Body of pancreas (tissue), 4 donors: ENCODE data around the gene H6PD. TPM values are rescaled to one million over a fixed set of nuclear protein-coding genes. Genes with fewer than 3 reads are reported as not detected.

Source experiments
- ATAC-seq: fragments of 150-250 bp; one replicate; pipeline ENCODE4 v1.9.1; 2016
- DNase-seq, 4 donors: peaks; one replicate each; pipeline ENCODE4 v3.0.0-alpha.2; 2019
- H3K27ac ChIP-seq, 4 donors: fragments of 200-600 bp; sonication (generic); 1 replicate in 3 of 4; 2 replicates in 1 of 4; pipeline versions ENCODE4 v1.5.1 to v1.6.1; 2016 to 2019; ENCODE audit warnings: mild to moderate bottlenecking in 1 of 4, mixed read lengths in 1 of 4, moderate library complexity in 1 of 4
- H3K27me3 ChIP-seq, 2 donors: fragments of 200-600 bp; sonication (generic); one replicate each; pipeline ENCODE4 v1.6.0; 2016; ENCODE audit warnings: mild to moderate bottlenecking in 1 of 2
- H3K36me3 ChIP-seq, 2 donors: fragments of 200-600 bp; sonication (generic); replicated peaks in 1 of 2; 2 replicates each; pipeline ENCODE4 v1.5.1; 2016; ENCODE audit warnings: low read depth in 2 of 2; ENCODE audit not compliant: insufficient read depth in 1 of 2
- H3K4me1 ChIP-seq: fragments of 200-600 bp; sonication (generic); one replicate; pipeline ENCODE4 v1.6.0; 2016
- H3K4me3 ChIP-seq, 2 donors: fragments of 200-600 bp; sonication (generic); 1 replicate in 1 of 2; 2 replicates in 1 of 2; pipeline ENCODE4 v1.5.1; 2016 to 2019
- H3K9me3 ChIP-seq, 3 donors: fragments of 200-600 bp; sonication (generic); 1 replicate in 2 of 3; 2 replicates in 1 of 3; pipeline ENCODE4 v1.5.1; 2016
- CTCF ChIP-seq, 7 experiments: fragments of 450-650 bp in 4 of 7; fragments of 200-600 bp in 3 of 7; sonication (generic) in 3 of 7; IDR thresholded peaks; one replicate each; pipeline ENCODE4 v1.5.1; 2016 to 2019; ENCODE audit warnings: antibody characterized with exemption in 7 of 7
- POLR2A ChIP-seq, 3 donors: fragments of 450-650 bp; IDR thresholded peaks; one replicate each; pipeline ENCODE4 v1.6.1; 2016; ENCODE audit warnings: antibody characterized with exemption in 3 of 3, mild to moderate bottlenecking in 2 of 3
- WGBS, 2 donors: methylation state at CpG; one replicate each; pipeline ENCODE4 v1.1.5; 2017; 5-methylcytosine and 5-hydroxymethylcytosine counted together
- intact Hi-C: fragments of 100-400 bp; cut with DNase I; formaldehyde crosslinking; loops from one replicate; pipeline ENCODE4 v1.15.1; 2023
- total RNA-seq, 2 donors: library from RNA; depleted of rRNA; stranded (reverse); fragments of >200 nt; gene quantifications; one replicate each; pipeline ENCODE4 v1.1.0, GENCODE V29; 2016

Gene H6PD
- total RNA-seq, 2 donors from 2014 or later = 24.1 to 35.6 TPM

- WGBS, 2 donors = 70 to 73% methylated on average over 21 to 22 of the region's 23 CpGs
- Histone ChIP-seq H3K9me3 (no peaks in the 10 kb centered on the region), H3K4me3 (no peak overlapping the region), H3K4me1 (peaks cover 4% of the 10 kb centered on the region), H3K27me3 (no peaks in the 10 kb centered on the region), H3K27ac (no peak overlapping the region), H3K36me3 (no peaks in the 10 kb centered on the region)
- DNase-seq (no peak), ATAC-seq (no peak)
- TF ChIP-seq POLR2A (IDR thresholded peaks at IDR 0.05) (no peak), CTCF (IDR thresholded peaks at IDR 0.05) (no peak)
- intact Hi-C loops = no loop called here
Observed at GRCh38 chr1:9279172-9279840, 44.7 kb downstream of the H6PD start.

DNA sequence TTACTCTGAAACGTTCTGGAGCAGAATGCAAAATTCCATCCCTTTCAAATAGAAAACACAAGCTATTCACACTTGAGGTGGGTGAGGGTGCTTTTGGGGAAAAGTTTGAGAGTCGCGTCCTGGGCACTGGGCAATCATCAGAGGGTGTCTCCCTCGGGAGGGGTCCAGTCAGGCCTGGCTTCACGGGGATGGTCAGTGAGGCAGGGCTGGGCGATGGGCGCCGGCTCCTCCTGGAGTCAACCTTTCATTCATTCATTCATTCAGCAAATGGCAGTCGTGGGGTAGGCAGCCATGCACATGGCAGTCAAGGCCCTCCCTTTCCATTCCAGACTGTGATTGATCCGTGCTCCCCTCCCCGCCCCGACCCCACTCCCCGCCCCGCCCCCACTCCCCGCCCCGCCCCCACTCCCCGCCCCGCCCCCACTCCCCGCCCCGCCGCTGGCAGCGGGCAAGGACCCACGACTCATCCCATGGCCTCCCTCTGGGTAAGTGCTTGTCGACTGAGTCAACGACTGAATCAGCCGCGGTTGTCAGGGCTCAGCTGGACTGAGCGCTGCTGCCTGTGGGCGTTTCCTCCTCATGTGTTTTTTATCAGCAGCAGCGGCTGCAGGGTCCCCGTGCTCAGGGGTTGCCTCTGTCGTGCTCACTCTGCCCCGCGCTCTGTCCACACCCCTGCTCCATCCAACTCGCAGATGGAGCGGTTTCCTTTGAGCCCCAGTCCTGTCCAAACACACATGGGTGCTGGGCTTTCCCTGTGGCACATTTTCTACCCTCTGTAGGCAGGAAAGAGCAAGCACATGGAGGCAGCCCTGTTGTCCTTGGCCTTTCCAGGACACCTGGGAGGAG, 45.7 kb downstream of the H6PD start:
- 37 to 67% methylated on average over 9 to 24 of the region's 36 CpGs for WGBS, 2 donors
- Histone ChIP-seq H3K27me3 (no peaks in the 10 kb centered on the region), H3K36me3 (no peaks in the 10 kb centered on the region), H3K4me1 (peaks cover 4% of the 10 kb centered on the region), H3K4me3 (no peak overlapping the region), H3K27ac (no peak overlapping the region), H3K9me3 (no peaks in the 10 kb centered on the region)
- TF ChIP-seq CTCF (IDR thresholded peaks at IDR 0.05) (no peak), POLR2A (IDR thresholded peaks at IDR 0.05) (no peak)
- DNase-seq (peak in 1 of 4 donors; percentile 51), ATAC-seq (peak; percentile 47)
- intact Hi-C loops = loop anchor here (10.0 kb wide), 2 partner anchors 175 to 205 kb away; no protein-coding TSS in a partner anchor

GRCh38 chr1:9281071-9281827, 46.7 kb downstream of the H6PD start:
- whole genome bisulfite sequencing, 2 donors = 72 to 79% methylated on average over 16 to 19 of the region's 19 CpGs
- Histone ChIP-seq H3K27ac (no peak overlapping the region), H3K4me1 (peaks cover 4% of the 10 kb centered on the region), H3K9me3 (no peaks in the 10 kb centered on the region), H3K27me3 (no peaks in the 10 kb centered on the region), H3K4me3 (no peak overlapping the region), H3K36me3 (no peaks in the 10 kb centered on the region)
- TF ChIP-seq POLR2A (IDR thresholded peaks at IDR 0.05) = no peak
- no peak for TF ChIP-seq CTCF (IDR thresholded peaks at IDR 0.05)
- no peak for DNase-seq
- no peak for ATAC-seq
- intact Hi-C loops = loop anchor here (10.0 kb wide), 2 partner anchors 174 to 204 kb away; no protein-coding TSS in a partner anchor

DNA sequence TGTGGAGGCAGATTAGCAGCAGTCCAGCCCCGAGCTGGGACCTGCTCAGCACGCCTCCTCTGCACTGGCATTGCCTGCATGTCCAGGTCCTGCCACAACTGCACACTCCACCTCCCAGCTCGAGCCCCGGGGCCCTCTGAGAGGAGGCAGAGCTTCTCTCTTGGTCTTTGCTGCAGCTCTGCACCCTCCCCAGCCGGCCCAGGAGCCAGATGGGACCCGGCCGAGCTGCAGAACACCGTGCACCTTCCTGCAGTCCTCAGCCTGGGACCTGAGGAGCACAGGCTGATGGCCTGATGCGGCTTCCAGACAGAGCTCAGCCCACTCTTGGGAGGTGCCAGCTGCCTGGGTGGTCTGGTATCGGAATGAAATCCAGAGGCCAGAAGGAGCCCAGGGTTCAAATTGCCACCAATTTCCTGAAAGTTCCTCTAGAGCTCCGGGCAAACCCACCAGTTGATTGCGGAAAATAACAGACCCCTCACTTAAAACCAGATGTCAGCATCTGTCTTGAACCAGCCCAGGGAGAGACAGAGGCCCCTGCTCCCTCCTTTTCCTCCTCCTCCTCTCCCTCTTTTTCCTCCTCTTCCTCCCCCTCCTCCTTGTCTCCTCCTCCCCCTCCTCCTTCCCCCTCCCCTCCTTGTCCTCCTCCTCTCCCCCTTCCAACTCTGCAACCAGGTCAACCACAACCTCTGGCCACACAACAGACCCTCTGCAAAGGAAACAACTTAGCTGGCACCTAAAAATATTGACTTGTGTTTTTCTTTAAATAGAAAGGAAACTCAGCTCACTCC, 47.5 kb downstream of the H6PD start:
- intact Hi-C loops = loop anchor here (10.0 kb wide), 2 partner anchors 173 to 203 kb away; no protein-coding TSS in a partner anchor
- H3K4me1 ChIP-seq = peaks cover 4% of the 10 kb centered on the region
- H3K9me3 ChIP-seq = no peaks in the 10 kb centered on the region
- no peaks in the 10 kb centered on the region for H3K27me3 ChIP-seq
- ATAC-seq (no peak), DNase-seq (no peak)
- H3K36me3 ChIP-seq = no peaks in the 10 kb centered on the region
- 64 to 81% methylated on average over 4 to 12 of the region's 12 CpGs for whole genome bisulfite sequencing, 2 donors
- no peak overlapping the region for H3K27ac ChIP-seq
- TF ChIP-seq CTCF (IDR thresholded peaks at IDR 0.05) (no peak), POLR2A (IDR thresholded peaks at IDR 0.05) (no peak)
- H3K4me3 ChIP-seq = no peak overlapping the region
